Neural progenitor cell (in vitro differentiated cells): ENCODE results near the gene SLC4A4. TPM values are rescaled to one million over a fixed set of nuclear protein-coding genes. Genes with fewer than 3 reads are reported as not detected.

Source experiments
- DNase-seq: peaks from one replicate; pipeline ENCODE4 v3.0.0-alpha.2; 2016; ENCODE audit warnings: low spot score
- H2AFZ ChIP-seq: fragments of 200-600 bp; sonication (generic); replicated peaks from 2 replicates; pipeline ENCODE4 v1.6.1; 2016; ENCODE audit warnings: antibody characterized with exemption
- H3F3A ChIP-seq: fragments of 200-600 bp; sonication (generic); 2 replicates; pipeline ENCODE4 v1.6.1; 2016; ENCODE audit warnings: antibody characterized with exemption, low read depth
- H3K27ac ChIP-seq: fragments of 200-600 bp; sonication (generic); 2 replicates; pipeline ENCODE4 v1.5.1; 2016; ENCODE audit warnings: mild to moderate bottlenecking
- H3K27me3 ChIP-seq: fragments of 200-600 bp; sonication (generic); 2 replicates; pipeline ENCODE4 v1.6.1; 2016; ENCODE audit warnings: mild to moderate bottlenecking, moderate library complexity
- H3K36me3 ChIP-seq: fragments of 200-600 bp; sonication (generic); 2 replicates; pipeline ENCODE4 v1.5.1; 2016
- H3K4me1 ChIP-seq: fragments of 200-600 bp; sonication (generic); 2 replicates; pipeline ENCODE4 v1.6.1; 2016; ENCODE audit warnings: mixed run types
- H3K4me2 ChIP-seq: fragments of 200-600 bp; sonication (generic); 2 replicates; pipeline ENCODE4 v1.6.1; 2016
- H3K4me3 ChIP-seq: fragments of 200-600 bp; sonication (generic); 2 replicates; pipeline ENCODE4 v1.5.1; 2016
- H3K79me2 ChIP-seq: fragments of 200-600 bp; sonication (generic); 2 replicates; pipeline ENCODE4 v1.6.1; 2016; ENCODE audit warnings: low read depth
- H3K9ac ChIP-seq: fragments of 200-600 bp; sonication (generic); 2 replicates; pipeline ENCODE4 v1.6.1; 2016
- H3K9me3 ChIP-seq: fragments of 200-600 bp; sonication (generic); 2 replicates; pipeline ENCODE4 v1.5.1; 2016; ENCODE audit warnings: low read depth
- H4K20me1 ChIP-seq: fragments of 200-600 bp; sonication (generic); 2 replicates; pipeline ENCODE4 v1.6.1; 2016; ENCODE audit warnings: low read depth
- H3K27ac Mint-ChIP-seq: 3 replicates; pipeline ENCODE4 v1.8.0; 2021; ENCODE audit warnings: mixed read lengths
- H3K27me3 Mint-ChIP-seq: 2 replicates; pipeline ENCODE4 v1.8.0; 2022; ENCODE audit warnings: low read depth, mild to moderate bottlenecking, inconsistent platforms, moderate library complexity, mixed read lengths; ENCODE audit not compliant: insufficient read depth
- H3K36me3 Mint-ChIP-seq: 3 replicates; pipeline ENCODE4 v1.8.0; 2021; ENCODE audit warnings: mixed read lengths
- H3K4me1 Mint-ChIP-seq: 3 replicates; pipeline ENCODE4 v1.8.0; 2021; ENCODE audit warnings: mixed read lengths
- H3K4me3 Mint-ChIP-seq: 3 replicates; pipeline ENCODE4 v1.8.0; 2021; ENCODE audit warnings: mild to moderate bottlenecking, moderate library complexity, mixed read lengths
- H3K9me3 Mint-ChIP-seq: 3 replicates; pipeline ENCODE4 v1.8.0; 2020; ENCODE audit warnings: mixed read lengths
- EZH2 ChIP-seq: fragments of 200-600 bp; sonication (generic); IDR thresholded peaks from 2 replicates; pipeline ENCODE4 v1.6.1; 2017; ENCODE audit warnings: antibody characterized with exemption, mild to moderate bottlenecking, moderate library complexity
- EZH2phosphoT487 ChIP-seq: fragments of 200-600 bp; sonication (generic); IDR thresholded peaks from 2 replicates; pipeline ENCODE4 v1.6.1; 2017; ENCODE audit warnings: antibody characterized with exemption
- total RNA-seq: library from RNA; depleted of rRNA; stranded (reverse); fragments of >200 nt; gene quantifications from 2 replicates; pipeline ENCODE4 v1.2.3, GENCODE V29; 2015; ENCODE audit warnings: low replicate concordance
- TF ChIP-seq, protein P1 (sequence below): fragments of 200-600 bp; sonication (generic); IDR thresholded peaks from 2 replicates; pipeline ENCODE4 v1.5.1; 2017; ENCODE audit warnings: antibody characterized with exemption, mild to moderate bottlenecking

The SLC4A4 gene
- total RNA-seq, 1 donor from 2014 or later = not detected

DNA sequence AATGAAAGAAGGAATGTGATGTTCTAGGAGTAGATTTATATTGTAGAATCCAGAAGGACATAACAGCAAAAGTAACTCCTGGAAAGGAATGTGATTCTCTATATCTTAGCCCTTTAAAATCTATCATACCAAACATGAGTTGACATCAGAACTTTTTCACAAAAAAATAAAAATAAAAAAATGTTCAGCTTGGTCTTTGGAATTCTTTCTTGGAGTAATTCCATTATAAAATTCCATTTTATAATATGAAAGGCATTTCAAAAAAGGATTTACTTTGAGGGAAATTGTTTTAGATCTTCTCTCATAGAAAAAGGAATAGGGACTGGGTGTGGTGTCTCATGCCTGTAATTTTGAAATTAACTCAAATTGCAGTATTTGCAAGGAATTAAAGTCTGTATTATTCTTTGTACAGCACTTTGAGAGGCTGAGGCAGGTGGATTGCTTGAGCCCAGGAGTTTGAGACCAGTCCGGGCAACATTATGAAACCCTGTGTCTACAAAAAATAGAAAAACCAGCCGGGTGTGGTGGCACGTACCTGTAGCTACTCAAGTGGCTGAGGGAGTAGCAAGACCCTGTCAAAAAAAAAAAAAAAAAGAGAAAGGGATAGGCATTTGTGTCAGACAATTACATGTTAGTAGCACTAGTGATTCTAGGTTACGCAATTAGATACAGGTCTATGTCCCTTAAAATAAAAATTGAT, 134.9 kb downstream of the SLC4A4 start:
- Histone ChIP-seq H3K4me3 (no peak overlapping the region), H3K4me1 (no peaks in the 10 kb centered on the region), H3K36me3 (no peaks in the 10 kb centered on the region), H3K9ac (no peak overlapping the region), H3K27me3 (no peaks in the 10 kb centered on the region), H3K4me2 (no peak overlapping the region), H4K20me1 (no peaks in the 10 kb centered on the region), H3F3A (no peaks in the 10 kb centered on the region), H3K9me3 (no peaks in the 10 kb centered on the region), H2AFZ (no peak overlapping the region), H3K79me2 (no peaks in the 10 kb centered on the region), H3K27ac (no peak overlapping the region)
- DNase-seq = no peak
- Mint-ChIP-seq H3K27ac (no peak overlapping the region), H3K4me3 (no peak overlapping the region), H3K9me3 (no peaks in the 10 kb centered on the region), H3K27me3 (no peaks in the 10 kb centered on the region), H3K4me1 (no peaks in the 10 kb centered on the region), H3K36me3 (no peaks in the 10 kb centered on the region)
- TF ChIP-seq, protein P1, sequence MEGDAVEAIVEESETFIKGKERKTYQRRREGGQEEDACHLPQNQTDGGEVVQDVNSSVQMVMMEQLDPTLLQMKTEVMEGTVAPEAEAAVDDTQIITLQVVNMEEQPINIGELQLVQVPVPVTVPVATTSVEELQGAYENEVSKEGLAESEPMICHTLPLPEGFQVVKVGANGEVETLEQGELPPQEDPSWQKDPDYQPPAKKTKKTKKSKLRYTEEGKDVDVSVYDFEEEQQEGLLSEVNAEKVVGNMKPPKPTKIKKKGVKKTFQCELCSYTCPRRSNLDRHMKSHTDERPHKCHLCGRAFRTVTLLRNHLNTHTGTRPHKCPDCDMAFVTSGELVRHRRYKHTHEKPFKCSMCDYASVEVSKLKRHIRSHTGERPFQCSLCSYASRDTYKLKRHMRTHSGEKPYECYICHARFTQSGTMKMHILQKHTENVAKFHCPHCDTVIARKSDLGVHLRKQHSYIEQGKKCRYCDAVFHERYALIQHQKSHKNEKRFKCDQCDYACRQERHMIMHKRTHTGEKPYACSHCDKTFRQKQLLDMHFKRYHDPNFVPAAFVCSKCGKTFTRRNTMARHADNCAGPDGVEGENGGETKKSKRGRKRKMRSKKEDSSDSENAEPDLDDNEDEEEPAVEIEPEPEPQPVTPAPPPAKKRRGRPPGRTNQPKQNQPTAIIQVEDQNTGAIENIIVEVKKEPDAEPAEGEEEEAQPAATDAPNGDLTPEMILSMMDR = no peak
- TF ChIP-seq EZH2 = no peak
- TF ChIP-seq EZH2phosphoT487 = no peak

DNA sequence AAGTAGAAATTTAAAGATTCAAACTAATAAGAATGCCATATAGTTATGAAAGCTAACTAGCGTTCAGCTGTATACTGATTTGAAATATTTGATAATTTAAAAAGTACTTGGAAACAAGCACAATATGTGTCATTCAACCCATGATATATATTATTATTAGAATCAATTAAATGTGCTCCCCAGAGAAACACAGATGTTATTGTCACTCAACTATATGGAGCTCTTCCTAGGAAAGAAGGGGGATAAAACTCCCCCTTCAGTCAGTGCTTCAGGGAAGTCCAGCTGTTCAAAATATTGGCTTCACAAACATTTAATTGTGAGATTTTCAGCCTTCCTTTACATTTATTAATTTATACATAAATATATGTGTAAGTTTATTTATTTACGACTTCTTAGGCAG, 135.9 kb downstream of the SLC4A4 start:
- H3K36me3 Mint-ChIP-seq = no peaks in the 10 kb centered on the region
- Histone ChIP-seq H4K20me1 (no peaks in the 10 kb centered on the region), H3K4me1 (no peaks in the 10 kb centered on the region), H3K36me3 (no peaks in the 10 kb centered on the region), H3K9ac (no peak overlapping the region), H3K4me3 (no peak overlapping the region), H3K4me2 (no peak overlapping the region), H3K27me3 (no peaks in the 10 kb centered on the region), H2AFZ (no peak overlapping the region), H3F3A (no peaks in the 10 kb centered on the region), H3K79me2 (no peaks in the 10 kb centered on the region), H3K9me3 (no peaks in the 10 kb centered on the region), H3K27ac (no peak overlapping the region)
- no peak overlapping the region for H3K27ac Mint-ChIP-seq
- no peak for TF ChIP-seq EZH2
- TF ChIP-seq EZH2phosphoT487 = no peak
- TF ChIP-seq, protein P1 = no peak
- no peak for DNase-seq
- no peak overlapping the region for H3K4me3 Mint-ChIP-seq
- H3K4me1 Mint-ChIP-seq = no peaks in the 10 kb centered on the region
- no peaks in the 10 kb centered on the region for H3K9me3 Mint-ChIP-seq
- H3K27me3 Mint-ChIP-seq = no peaks in the 10 kb centered on the region

DNA sequence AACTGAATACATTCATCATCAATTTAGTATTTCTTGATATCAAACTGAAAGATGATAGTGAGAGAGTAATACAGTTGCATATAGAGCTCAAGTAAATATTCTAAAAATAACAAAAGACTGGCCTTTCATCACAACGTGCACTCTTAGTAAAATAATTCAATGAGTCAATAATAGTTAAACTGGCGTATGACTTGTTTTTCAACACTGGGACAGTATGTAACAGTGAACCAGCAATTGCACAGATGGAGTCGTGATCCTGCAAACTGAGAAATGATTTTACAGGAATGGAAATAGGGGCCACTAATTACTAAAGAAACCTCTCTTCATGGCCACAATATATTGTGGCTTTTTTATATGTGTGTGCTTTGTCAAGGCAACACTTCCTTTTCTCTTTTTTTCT, 137.4 kb downstream of the SLC4A4 start:
- Histone ChIP-seq H3K27ac (no peak overlapping the region), H3K4me2 (no peak overlapping the region), H3K4me1 (no peaks in the 10 kb centered on the region), H3K79me2 (no peaks in the 10 kb centered on the region), H4K20me1 (no peaks in the 10 kb centered on the region), H3K9ac (no peak overlapping the region), H3K4me3 (no peak overlapping the region), H3K9me3 (no peaks in the 10 kb centered on the region), H3F3A (no peaks in the 10 kb centered on the region), H2AFZ (no peak overlapping the region), H3K36me3 (no peaks in the 10 kb centered on the region), H3K27me3 (no peaks in the 10 kb centered on the region)
- no peaks in the 10 kb centered on the region for H3K9me3 Mint-ChIP-seq
- DNase-seq = no peak
- no peaks in the 10 kb centered on the region for H3K27me3 Mint-ChIP-seq
- H3K36me3 Mint-ChIP-seq = no peaks in the 10 kb centered on the region
- TF ChIP-seq EZH2phosphoT487 (no peak), EZH2 (no peak)
- TF ChIP-seq, protein P1 = no peak
- H3K27ac Mint-ChIP-seq = no peak overlapping the region
- H3K4me1 Mint-ChIP-seq = no peaks in the 10 kb centered on the region
- H3K4me3 Mint-ChIP-seq = no peak overlapping the region
